ENCODE results near the gene CSPG4.
"Not testable (repeated sequence)": the region's sequence is repeated elsewhere in the genome, so short reads cannot be mapped to it uniquely, and the experiment has no call there.

Gene CSPG4

GRCh38 chr15:75687486-75688277, 25.0 kb downstream of the CSPG4 start:
- DNase-seq, result no peak

DNA sequence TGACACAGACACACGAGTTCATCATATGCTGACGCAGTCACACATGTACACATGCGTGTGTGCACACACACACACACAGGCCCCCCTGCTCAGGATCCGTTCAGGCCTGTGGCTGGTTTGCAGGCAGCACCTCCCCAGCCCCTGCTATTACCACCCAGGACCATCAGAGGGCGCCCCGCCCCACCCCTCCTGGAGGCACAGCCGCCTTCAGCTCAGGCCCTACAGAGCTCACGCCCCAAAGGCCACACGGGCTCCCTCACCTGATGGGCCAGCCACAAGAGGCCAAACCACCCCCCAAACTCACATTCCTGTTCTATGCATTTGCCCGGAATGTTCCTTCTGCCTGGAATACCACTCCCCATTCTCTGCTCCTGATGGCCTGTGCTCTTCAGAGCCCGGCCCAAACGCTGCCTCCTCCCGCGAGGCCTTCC, 26.4 kb downstream of the CSPG4 start:
- DNase-seq, result peak; percentile 57

DNA sequence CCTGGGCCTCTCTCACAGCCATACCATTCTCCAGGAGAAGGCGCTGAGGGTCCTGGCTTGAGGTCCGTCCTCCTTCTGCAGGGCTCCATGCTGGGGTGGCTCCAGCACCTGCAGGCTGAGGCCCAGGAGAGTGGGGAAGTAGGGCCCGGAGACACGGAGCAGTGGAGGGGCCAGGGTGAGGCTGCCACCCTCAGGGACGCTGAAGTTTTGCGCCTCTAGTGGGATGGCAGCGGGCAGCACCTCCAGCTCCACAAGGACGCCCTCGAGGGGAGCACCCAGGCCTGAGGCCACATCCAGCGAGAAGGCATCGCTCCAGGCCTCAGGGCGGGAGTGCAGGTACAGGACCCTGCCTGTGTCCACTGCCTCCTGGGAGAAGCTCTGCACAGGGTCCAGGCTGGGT, 27.5 kb downstream of the CSPG4 start:
- DNase-seq, result no peak

- no peak for DNase-seq
Observed at GRCh38 chr15:75684648-75685047, 28.0 kb downstream of the CSPG4 start.

GRCh38 chr15:75683646-75684312, 28.9 kb downstream of the CSPG4 start:
- DNase-seq, result peak; percentile 34

DNA sequence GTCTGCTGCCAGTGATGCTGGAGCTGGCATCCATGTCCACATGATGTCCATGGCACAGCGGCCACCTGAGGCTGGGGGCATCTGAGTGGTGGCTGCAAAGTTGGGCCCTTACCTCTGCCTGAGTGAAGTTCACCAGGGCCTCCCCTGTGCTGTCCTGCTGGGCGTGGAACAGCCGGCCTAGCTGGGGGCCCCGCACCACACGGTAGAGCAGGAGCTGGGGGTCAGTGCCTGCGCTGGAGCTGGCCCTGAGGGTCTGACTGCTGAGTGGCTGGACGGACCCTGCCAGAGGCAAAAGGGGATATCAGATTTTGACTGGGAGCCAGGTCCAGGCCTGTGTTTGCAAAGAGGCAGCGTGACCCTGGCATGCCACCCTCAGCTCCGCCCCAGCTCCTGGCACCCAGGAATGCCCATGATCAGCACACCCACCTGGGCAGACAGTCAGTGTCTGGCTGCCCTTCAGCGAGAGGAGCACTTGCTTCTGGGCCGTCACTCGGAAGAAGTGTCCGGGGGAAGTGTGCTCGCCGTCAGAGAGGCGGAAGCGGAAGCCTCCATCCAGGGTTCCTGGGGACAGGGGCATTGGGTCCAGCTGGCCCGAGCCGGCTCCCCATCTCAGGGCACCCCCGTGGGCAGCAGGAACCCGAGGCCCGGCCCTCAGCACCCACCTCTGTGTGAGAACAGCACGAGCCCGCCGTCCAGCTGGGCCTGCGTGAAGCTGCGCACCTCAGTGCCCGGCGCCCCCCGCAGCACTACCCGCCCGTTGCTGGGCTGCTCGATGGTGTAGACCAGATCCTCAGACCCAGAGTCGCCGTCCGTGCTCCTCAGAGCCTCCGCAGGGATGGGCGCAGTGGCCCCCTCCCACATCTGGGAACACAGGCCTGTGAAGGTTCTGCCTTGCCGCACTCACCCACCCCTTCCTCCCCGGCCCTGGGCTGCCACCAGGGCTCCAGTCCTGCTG, 30.2 kb downstream of the CSPG4 start:
- DNase-seq, result no peak

DNA sequence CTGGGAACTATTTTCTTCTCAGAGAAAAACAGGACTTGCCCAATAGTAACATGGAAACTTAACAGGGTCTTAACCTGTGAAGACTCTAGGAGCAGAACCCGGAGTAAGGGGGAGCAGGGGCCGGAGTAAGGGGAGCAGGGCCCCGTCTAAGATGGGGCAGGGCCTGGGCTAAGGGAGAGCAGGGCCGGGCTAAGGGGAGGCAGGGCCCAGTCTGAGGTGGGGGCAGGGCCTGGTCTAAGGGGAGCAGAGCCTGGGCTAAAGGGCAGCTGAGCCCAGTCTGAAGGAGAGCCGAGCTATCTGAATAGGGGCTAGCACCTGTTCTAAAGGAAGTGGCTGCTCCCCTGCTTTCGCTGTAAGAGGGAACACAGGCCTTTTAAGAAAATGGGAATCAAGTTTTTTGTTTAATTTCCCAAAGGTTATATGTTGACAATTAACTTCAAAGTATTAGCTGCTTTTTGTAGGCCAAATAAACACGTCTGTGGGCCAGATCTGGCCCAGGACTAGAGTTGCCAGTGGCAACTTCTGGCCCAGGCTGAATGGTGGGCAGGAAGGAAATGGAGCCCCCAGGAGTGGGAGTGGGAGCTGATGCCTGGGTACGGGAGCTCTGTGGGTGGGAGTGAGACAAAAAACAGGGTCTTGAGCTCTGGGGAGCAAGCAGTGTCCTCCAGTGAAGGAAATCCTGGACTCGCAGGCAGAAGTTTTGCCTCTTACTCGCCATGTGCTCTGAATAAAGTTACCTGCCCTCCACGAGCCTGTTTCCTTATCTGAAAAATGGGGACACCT, 32.5 kb downstream of the CSPG4 start:
- DNase-seq, result no peak

DNA sequence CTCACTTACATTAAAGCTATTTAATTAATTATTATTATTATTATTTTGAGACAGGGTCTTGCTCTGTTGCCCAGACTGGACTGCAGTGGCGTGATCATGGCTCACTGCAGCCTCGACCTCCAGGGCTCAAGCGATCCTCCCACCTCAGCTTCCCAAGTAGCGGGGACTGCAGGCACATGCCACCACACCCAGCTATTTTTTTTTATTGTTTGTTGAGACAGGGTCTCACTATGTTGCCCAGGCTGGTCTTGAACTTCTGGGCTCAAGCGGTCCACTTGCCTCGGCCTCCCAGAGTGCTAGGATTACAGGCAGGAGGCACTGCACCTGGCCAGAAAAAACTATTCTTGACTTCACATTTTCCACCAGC, 34.3 kb downstream of the CSPG4 start:
- not testable (repeated sequence) for DNase-seq

DNA sequence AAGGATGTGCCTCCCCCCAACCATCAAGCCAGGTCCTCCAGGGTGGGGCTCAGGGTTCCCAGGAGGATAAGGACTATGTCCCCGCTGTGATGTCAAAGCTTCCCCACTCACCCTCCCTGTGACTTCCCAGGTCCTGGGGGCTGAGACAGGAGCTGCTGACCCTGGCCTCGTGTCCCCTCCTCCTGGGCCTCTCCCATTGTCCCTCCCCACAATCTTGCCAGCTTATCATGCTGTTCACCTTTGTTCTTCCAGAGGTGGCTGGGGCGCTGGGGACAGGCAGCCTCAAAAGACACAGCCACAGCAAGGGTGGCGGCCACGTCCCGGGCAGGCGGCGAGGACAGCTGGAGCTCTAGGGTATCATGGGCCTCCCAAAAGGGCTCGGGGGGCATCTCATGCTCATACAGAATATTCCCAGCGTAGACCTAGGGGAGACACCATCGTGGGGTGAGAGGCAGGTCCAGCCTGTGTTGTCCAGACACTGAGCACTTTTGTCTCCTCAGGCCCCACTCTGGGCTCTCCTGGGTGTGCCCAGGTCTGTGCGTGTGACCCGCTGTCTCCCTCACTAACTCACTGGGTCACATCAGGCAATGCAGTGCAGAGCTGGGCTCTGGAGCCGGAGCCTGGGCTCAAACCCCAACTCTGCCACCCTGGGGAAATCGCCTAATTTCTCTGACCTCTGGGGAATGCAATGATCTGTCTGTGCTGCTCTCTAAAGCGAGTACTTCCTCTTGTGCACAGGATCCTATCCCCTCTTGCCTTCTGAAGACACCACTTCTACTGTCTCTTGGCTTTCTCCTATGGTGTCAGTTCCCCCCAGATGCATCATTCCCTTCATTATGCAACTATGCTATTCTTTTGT, 35.0 kb downstream of the CSPG4 start:
- DNase-seq, result no peak

- no peak for DNase-seq
Observed at GRCh38 chr15:75676688-75677464, 35.8 kb downstream of the CSPG4 start.

DNA sequence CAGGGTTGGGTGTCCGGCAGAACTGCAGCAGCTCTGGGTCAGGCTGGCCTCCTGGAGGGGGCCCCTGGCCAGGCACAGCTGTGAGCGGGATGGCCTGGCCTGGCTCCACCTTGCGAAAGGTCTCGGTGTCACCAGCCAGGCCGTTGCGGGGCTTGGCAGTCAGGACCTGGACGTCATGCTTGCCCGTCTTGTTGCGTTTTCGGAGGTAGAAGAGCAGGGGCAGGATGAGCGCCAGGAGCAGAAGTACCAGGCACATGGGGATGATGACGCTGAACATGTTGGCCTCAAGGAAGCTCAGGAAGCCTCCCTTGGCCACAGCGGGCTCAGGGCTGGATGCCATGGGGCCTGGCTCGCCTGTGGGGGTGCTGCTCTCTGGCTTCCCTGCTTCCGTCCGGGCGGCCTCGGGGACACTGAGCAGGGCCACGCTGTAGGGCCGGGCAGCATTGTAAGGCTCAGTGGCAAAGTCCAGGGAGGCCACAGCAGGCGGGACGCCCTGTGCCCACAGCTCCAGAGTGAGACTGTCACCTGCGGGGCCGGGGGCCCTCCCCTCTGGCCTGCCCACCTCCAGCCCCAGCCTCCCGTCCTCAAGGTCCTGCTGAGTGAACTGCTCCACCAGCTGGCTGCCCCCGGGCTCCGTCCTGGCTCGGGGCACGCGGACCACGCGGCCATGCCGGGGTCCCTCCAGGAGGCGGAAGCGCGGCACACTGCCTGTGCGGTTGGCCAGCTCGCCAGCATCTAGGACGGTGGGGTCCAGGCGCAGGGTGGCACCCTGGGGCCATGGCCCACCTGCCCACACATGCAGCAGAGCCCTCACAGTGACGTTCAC, 36.9 kb downstream of the CSPG4 start:
- DNase-seq, result no peak

GRCh38 chr15:75674366-75674765, 38.3 kb downstream of the CSPG4 start:
- no peak for DNase-seq

DNA sequence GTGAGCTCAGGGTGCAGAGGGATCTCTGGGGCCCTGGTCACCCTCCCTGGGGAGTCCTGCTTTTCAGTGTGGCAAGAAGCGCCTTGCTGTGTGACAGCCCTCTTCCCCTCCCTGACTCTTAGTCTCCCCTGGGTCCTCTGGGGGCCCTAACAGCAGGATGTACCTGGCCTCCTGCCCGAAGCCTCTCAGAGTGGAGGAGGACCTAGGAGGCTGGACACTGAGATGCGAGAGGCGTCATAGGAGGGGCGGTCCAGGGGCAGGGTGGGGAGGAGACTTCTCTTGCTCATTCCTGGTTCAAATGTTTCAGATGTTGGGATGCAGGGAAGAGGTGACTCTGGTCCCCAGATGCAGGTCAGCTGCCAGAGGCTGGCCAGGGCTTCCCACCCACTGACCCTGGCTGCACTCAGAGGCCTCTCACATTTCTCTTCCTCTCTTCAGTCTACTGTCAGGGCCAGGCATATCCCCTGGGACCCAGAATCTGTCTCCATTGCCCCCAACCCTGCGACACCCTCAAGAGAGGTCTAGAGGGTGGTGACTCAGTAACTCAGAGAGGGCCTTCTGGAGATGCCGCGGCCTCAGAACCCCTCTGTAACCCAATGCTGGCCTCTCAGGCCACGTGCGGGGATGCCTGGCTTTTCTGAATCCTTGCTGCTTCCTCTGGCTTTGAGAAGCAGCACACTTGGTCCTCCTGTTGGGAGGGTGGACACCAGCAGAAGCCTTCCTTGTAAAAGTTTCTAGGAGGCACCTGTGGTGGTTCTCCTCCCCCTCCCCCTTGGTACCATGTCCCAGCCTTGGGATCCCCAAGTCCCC, 39.0 kb downstream of the CSPG4 start:
- DNase-seq, result no peak

- DNase-seq, result no peak
Observed at GRCh38 chr15:75672646-75673425, 39.8 kb downstream of the CSPG4 start.

GRCh38 chr15:75671730-75672602, 40.7 kb downstream of the CSPG4 start:
- no peak for DNase-seq

DNA sequence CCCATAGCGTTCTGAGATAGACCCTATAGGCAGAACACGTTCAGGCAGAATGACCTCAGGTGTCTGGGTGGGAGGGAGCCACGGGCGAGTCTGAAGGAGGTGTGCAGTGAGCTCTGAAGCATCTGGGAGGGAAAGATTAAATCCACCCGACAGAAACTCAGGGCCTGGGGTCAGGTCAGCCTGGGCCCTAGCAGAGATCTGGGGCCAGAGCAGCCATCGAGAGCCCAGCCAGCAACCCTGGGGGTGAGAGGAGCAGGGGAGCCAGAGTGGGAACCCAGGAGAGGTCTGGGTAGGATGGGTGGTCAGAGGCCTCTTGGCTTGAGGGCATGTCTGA, 42.8 kb downstream of the CSPG4 start:
- no peak for DNase-seq
